DMS79 treated with DMSO at 0.1 percent for 48 hours (cell line): ENCODE measurements around the gene SMCO3.
"Not testable (repeated sequence)": the region's sequence is repeated elsewhere in the genome, so short reads cannot be mapped to it uniquely, and the experiment has no call there.

Experiments used
- DNase-seq: peaks from one replicate; lab custom pipeline; 2025; lab: John Stamatoyannopoulos, UW

SMCO3 gene

DNA sequence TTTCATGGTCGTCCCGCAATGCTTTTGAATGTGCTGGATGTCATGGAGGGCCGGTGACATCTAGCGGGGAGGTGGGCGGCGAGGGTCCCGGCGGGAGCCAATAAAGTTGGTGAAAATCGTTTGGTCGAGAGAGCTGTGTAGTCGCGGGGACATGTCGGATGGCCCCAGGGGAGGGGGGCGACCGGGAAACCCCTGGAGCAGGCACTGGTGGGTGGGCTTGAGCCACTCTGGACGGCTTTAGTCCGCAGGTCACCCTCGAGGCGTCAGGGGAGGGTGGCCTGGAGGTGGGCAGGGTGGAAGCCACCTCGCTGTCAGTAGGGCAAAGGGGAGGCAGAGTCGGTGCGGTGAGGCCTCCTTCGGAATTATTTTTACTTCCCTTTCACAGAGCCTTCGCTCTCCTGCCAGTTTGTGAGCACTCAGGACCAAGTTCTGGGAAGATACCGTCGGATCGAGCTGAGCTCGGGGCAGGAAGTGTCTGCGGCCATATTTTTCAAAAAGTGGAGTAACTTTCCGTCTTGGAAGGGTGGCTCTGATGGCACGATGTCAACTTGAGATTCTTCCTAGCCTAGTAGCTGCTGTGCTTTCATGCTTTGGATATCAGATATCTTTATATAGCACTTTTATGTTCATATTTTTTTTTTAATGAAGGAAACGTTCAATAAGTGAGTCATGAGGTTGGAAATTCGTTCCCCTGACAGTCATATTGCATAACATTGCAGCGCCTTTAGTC is 38.9 kb downstream of the SMCO3 start:
- DNase-seq: no peak

GRCh38 chr12:14774074-14774905 is 39.7 kb downstream of the SMCO3 start:
- DNase-seq: no peak

DNA sequence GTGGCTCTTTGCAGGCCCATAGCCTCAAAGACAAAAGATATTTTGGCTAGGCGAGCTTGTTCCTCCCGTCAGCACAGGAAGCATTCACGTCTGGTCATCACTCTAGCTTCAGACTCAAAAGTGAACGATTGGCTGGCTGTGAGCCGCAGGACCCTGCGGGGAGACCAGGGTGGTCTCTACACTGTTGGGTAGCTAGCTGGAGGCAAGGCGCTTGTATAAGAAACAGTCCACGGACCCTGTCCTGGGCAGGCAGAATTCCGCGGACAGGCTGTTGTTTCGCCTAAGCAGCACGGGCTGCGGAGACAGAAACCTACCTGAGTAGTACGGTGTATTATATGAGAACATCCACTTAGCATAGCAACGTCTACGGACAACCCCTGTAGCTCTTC is 40.3 kb downstream of the SMCO3 start:
- DNase-seq: no peak

DNA sequence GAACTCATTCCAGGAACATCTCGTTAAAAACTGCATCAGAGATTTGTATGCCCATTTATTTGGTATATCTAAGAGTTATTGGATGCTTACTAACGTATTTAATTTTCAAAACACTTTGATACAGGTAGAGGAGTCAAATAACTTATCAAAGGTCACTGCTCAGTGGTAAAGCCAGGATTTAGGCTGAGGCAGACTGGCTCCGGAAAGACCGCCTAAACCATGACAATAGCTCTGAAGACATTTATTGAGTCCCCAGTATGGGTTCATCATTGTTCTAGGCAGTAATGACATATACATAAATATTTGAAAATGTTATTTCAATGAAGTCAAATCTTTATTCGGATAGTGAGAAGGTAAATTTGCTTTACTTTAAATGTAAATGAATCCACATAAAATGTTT is 41.0 kb downstream of the SMCO3 start:
- DNase-seq: no peak

- DNase-seq: peak; percentile 29
These were observed 42.3 kb downstream of the SMCO3 start for GRCh38 chr12:14771651-14772137.

DNA sequence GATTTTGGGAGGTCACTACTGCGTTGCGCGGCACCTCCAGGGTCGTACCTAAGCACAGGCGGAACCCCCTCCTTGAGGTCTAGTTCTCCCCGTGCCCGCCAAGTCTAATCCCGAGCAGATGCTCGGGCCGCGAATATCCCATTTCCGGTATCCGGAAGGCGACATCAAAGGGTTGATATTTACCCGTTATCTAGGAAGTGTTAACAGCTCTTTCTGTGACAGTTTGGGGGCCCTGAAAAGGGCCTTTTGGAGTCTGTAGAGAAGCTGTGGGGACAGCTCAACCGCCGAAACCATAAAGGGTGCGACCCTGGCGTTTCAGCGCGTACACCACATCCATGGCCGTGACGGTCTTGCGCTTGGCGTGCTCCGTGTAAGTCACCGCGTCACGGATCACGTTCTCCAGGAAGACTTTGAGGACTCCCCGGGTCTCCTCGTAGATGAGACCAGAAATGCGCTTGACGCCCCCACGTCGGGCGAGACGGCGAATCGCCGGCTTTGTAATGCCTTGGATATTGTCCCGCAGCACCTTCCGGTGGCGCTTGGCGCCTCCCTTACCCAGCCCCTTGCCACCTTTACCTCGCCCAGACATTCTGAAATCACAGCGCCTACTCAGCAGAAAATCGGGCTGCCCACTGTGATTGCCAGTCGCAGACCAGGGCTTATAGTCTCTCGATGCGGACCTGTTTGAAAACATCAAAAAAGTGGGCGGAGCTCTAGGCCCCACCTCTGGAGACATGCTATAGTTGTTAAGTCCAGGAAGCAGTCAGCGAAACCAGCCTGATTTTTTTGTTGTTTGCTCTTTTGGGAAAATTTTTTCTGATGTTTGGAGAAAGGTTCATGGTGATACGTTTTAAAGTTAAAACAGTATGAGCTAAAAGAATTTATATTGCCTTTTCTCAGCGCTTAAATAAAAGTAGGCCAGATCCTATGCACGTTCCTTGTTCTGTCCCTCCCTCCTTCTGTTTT is 43.2 kb downstream of the SMCO3 start:
- DNase-seq: peak; percentile 92

GRCh38 chr12:14769969-14770495 is 44.0 kb downstream of the SMCO3 start:
- DNase-seq: peak; percentile 77

- DNase-seq: peak; percentile 46
These were observed 44.5 kb downstream of the SMCO3 start for GRCh38 chr12:14769466-14769968.

DNA sequence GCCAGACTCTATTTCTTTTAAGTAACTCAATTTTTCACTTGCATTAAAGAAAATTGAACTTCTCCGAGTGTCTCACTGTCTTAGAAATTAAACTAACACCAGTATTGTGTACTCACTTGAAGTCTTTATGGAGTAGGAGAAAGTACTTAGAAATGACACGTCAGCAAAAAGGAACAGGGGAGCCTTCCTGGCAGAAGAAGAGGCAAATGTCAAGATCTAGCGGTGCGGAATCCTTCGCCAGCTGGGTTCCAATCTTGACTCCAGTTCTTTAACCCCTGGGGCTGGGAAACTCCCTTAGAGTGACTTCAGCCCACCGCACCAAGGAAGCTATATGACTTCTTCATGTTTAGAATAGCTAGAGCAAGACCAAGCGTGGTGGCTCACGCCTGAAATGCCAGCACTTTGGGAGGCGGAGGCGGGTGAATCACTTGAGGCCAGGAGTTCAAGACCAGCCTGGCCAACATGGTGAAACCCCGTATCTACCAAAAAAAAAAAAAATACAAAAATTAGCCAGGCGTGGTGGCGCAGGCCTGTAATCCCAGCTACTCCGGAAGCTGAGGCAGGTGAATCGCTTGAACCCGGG is 45.1 kb downstream of the SMCO3 start:
- DNase-seq: peak; percentile 37

GRCh38 chr12:14767617-14768016 is 46.4 kb downstream of the SMCO3 start:
- no peak for DNase-seq

GRCh38 chr12:14766649-14767215 is 47.2 kb downstream of the SMCO3 start:
- no peak for DNase-seq

DNA sequence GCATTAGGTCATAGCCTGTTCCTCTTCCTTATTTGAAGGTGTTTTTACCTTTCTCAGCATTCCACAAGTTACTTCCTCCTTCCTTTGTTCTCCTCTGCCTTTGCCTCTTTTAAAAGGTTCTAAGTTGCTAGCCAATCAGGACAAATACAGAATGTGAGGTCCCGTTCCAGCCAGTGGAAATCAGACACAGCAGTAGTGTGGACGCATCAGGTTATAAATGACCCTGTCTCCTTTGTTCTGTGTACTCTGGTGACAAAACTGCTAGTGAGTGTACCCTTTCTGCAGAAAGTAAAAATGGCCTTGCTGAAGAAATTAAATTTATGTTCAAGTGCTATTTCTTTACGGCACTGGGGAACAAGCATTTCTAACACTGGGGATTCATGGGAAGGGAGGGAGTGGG is 48.0 kb downstream of the SMCO3 start:
- DNase-seq: not testable (repeated sequence)

GRCh38 chr12:14765398-14765797 is 48.6 kb downstream of the SMCO3 start:
- DNase-seq: no peak

DNA sequence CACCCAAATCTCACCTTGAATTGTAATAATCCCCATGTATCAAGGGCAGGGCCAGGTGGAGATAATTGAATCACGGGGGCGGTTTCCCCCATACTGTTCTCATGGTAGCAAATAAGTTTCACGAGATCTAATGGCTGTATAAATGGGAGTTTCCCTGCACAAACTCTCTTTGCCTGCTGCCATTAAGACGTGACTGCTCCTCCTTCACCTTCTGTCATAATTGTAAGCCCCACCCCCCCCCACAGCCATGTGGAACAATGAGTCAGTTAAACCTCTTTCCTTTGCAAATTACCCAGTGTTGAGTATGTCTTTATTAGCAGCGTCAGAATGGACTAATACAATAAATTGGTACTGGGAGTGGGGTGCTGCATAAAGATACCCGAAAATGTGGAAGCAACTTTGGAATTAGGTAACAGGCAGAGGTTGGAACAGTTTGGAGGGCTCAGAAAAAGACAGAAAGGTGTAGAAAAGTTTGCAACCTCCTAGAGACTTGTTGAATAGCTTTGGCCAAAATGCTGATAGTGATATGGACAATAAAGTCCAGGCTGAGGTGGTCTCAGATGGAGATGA is 54.2 kb downstream of the SMCO3 start:
- DNase-seq: not testable (repeated sequence)

- no peak for DNase-seq
These were observed 57.4 kb downstream of the SMCO3 start for GRCh38 chr12:14756334-14757143.
